ENCODE results near the gene ADAP1. TPM values are rescaled to one million over a fixed set of nuclear protein-coding genes. Genes with fewer than 3 reads are reported as not detected.

ADAP1 gene
- total and polyA plus RNA-seq, 2 of the 13 experiments (the other 11 are each of a cell fraction or from before 2014, with no cell fraction given) = 10.5 to 24.6 TPM

GRCh38 chr7:990933-991728, 36.7 kb upstream of the ADAP1 start (continued):
- no peak for TF ChIP-seq ARID5B (CRISPR knock-in tag; IDR thresholded peaks at IDR 0.05)
- no peak for TF ChIP-seq MXI1 (IDR thresholded peaks at IDR 0.05; ENCODE audit: borderline replicate concordance, low read depth, low read length)
- no peak for TF ChIP-seq ZBTB1 (CRISPR knock-in tag; IDR thresholded peaks at IDR 0.05; ENCODE audit: borderline replicate concordance)
- no peak for TF ChIP-seq ZFAT (CRISPR knock-in tag; conservative IDR thresholded peaks at IDR 0.05)
- TF ChIP-seq MYC (CRISPR knock-in tag; IDR thresholded peaks at IDR 0.05; ENCODE audit: borderline replicate concordance) = peak; percentile 53; the same call in 1 of the 2 replicates
- TF ChIP-seq RFXAP (CRISPR knock-in tag; IDR thresholded peaks at IDR 0.05; ENCODE audit: borderline replicate concordance) = peak; percentile 22; the same call in 1 of the 2 replicates
- TF ChIP-seq ZNF574 (CRISPR knock-in tag; IDR thresholded peaks at IDR 0.05) = no peak; the same call in 1 of the 2 replicates
- peak; percentile 40; the same call in 1 of the 2 replicates for TF ChIP-seq ZBTB2 (CRISPR knock-in tag; IDR thresholded peaks at IDR 0.05; ENCODE audit: low read depth)
- TF ChIP-seq RARA (CRISPR knock-in tag; IDR thresholded peaks at IDR 0.05) = peak; percentile 64
- no peak for TF ChIP-seq ZNF263 (CRISPR knock-in tag; IDR thresholded peaks at IDR 0.05)
- no peak for TF ChIP-seq TSC22D2 (CRISPR knock-in tag; IDR thresholded peaks at IDR 0.05; ENCODE audit: borderline replicate concordance)
- no peak for TF ChIP-seq GLMP (CRISPR knock-in tag; IDR thresholded peaks at IDR 0.05; ENCODE audit: borderline replicate concordance)
- no peak for TF ChIP-seq GATAD1 (CRISPR knock-in tag; IDR thresholded peaks at IDR 0.05)
- no peak for TF ChIP-seq ELF1 (CRISPR knock-in tag; IDR thresholded peaks at IDR 0.05)
- no peak for TF ChIP-seq RCOR2 (CRISPR knock-in tag; IDR thresholded peaks at IDR 0.05)
- no peak for TF ChIP-seq ZNF383 (CRISPR knock-in tag; IDR thresholded peaks at IDR 0.05; ENCODE audit: borderline replicate concordance)
- TF ChIP-seq ZNF800 (CRISPR knock-in tag; IDR thresholded peaks at IDR 0.05) = no peak
- TF ChIP-seq ZNF468 (CRISPR knock-in tag; IDR thresholded peaks at IDR 0.05) = no peak
